HCEC 1CT (cell line): ENCODE data around the gene KRTAP5-1.

Experiments used
- DNase-seq: peaks from one replicate; pipeline ENCODE4 v3.0.0-alpha.2; 2017

Gene KRTAP5-1

GRCh38 chr11:1558775-1559110 is 26.3 kb downstream of the KRTAP5-1 start:
- no peak for DNase-seq

GRCh38 chr11:1557904-1558774 is 26.9 kb downstream of the KRTAP5-1 start:
- peak; percentile 26 for DNase-seq

- no peak for DNase-seq
Observed at GRCh38 chr11:1557051-1557884, 27.8 kb downstream of the KRTAP5-1 start.

- DNase-seq: no peak
Observed at GRCh38 chr11:1556278-1556902, 28.7 kb downstream of the KRTAP5-1 start.

- DNase-seq: no peak
Observed at GRCh38 chr11:1555713-1556153, 29.4 kb downstream of the KRTAP5-1 start.

GRCh38 chr11:1554981-1555712 is 29.9 kb downstream of the KRTAP5-1 start:
- no peak for DNase-seq

GRCh38 chr11:1553808-1554594 is 31.1 kb downstream of the KRTAP5-1 start:
- no peak for DNase-seq

- DNase-seq: no peak
Observed at GRCh38 chr11:1549338-1550330, 35.4 kb downstream of the KRTAP5-1 start.

GRCh38 chr11:1548221-1549070 is 36.6 kb downstream of the KRTAP5-1 start:
- DNase-seq: peak; percentile 32

GRCh38 chr11:1547467-1548098 is 37.5 kb downstream of the KRTAP5-1 start:
- DNase-seq: no peak

- DNase-seq: peak; percentile 13
Observed at GRCh38 chr11:1546536-1547466, 38.3 kb downstream of the KRTAP5-1 start.

GRCh38 chr11:1546077-1546535 is 39.0 kb downstream of the KRTAP5-1 start:
- no peak for DNase-seq

GRCh38 chr11:1545432-1545831 is 39.7 kb downstream of the KRTAP5-1 start:
- no peak for DNase-seq

GRCh38 chr11:1544536-1544935 is 40.5 kb downstream of the KRTAP5-1 start:
- no peak for DNase-seq

GRCh38 chr11:1543606-1544263 is 41.3 kb downstream of the KRTAP5-1 start:
- DNase-seq: no peak

- no peak for DNase-seq
Observed at GRCh38 chr11:1542267-1542666, 42.8 kb downstream of the KRTAP5-1 start.
